CD14-positive monocyte (primary cell): ENCODE data around the gene KLK15. TPM values are rescaled to one million over a fixed set of nuclear protein-coding genes. Genes with fewer than 3 reads are reported as not detected.

Source experiments
- DNase-seq, 3 donors: peaks; one replicate each; pipeline ENCODE4 v3.0.0-alpha.2; 2011 to 2022
- H2AFZ ChIP-seq: 2 replicates; pipeline ENCODE4 v1.6.0; 2012; ENCODE audit warnings: mild to moderate bottlenecking, low read depth, low read length, inconsistent platforms; ENCODE audit not compliant: insufficient read depth, poor library complexity, severe bottlenecking
- H3K27ac ChIP-seq, 2 donors: 1 replicate in 1 of 2; 2 replicates in 1 of 2; pipeline ENCODE4 v1.5.1; 2012 to 2013; ENCODE audit warnings: low read length in 2 of 2, control low read depth in 1 of 2, inconsistent platforms in 1 of 2, low read depth in 1 of 2, mild to moderate bottlenecking in 1 of 2
- H3K27me3 ChIP-seq, 2 donors: one replicate each; pipeline versions ENCODE4 v1.6.0 to v1.6.1; 2011 to 2013; ENCODE audit warnings: low read length in 2 of 2; ENCODE audit not compliant: control insufficient read depth in 2 of 2, insufficient read depth in 2 of 2
- H3K36me3 ChIP-seq, 2 donors: replicated peaks in 1 of 2; 1 replicate in 1 of 2; 2 replicates in 1 of 2; pipeline versions ENCODE4 v1.5.1 to v1.6.1; 2012 to 2013; ENCODE audit warnings: low read length in 2 of 2, control low read depth in 1 of 2, inconsistent platforms in 1 of 2, mild to moderate bottlenecking in 1 of 2; ENCODE audit not compliant: insufficient read depth in 2 of 2, control insufficient read depth in 1 of 2
- H3K4me1 ChIP-seq, 2 donors: 1 replicate in 1 of 2; 2 replicates in 1 of 2; pipeline versions ENCODE4 v1.5.1 to v1.6.1; 2012 to 2013; ENCODE audit warnings: low read length in 2 of 2, control low read depth in 1 of 2, inconsistent platforms in 1 of 2, mild to moderate bottlenecking in 1 of 2, moderate library complexity in 1 of 2; ENCODE audit not compliant: insufficient read depth in 2 of 2, control insufficient read depth in 1 of 2
- H3K4me2 ChIP-seq: replicated peaks from 2 replicates; pipeline ENCODE3; 2012; ENCODE audit warnings: low read length, moderate library complexity, mild to moderate bottlenecking; ENCODE audit not compliant: poor library complexity, severe bottlenecking; ENCODE audit errors: extremely low read depth
- H3K4me3 ChIP-seq, 3 experiments: fragments of 200-600 bp in 1 of 3; sonication (generic) in 1 of 3; replicated peaks in 1 of 3; 1 replicate in 2 of 3; 2 replicates in 1 of 3; pipeline ENCODE4 v1.5.1; 2011 to 2013; ENCODE audit warnings: low read length in 3 of 3, mild to moderate bottlenecking in 3 of 3, control low read depth in 2 of 3, low read depth in 2 of 3, inconsistent platforms in 1 of 3, moderate library complexity in 1 of 3
- H3K79me2 ChIP-seq: 2 replicates; pipeline ENCODE4 v1.6.0; 2012; ENCODE audit warnings: mild to moderate bottlenecking, control low read depth, inconsistent platforms, low read length, moderate library complexity; ENCODE audit not compliant: insufficient read depth
- H3K9ac ChIP-seq: 2 replicates; pipeline ENCODE4 v1.6.0; 2017; ENCODE audit warnings: low read length, mild to moderate bottlenecking; ENCODE audit not compliant: insufficient read depth, poor library complexity, severe bottlenecking
- H3K9me3 ChIP-seq, 2 donors: replicated peaks in 1 of 2; 1 replicate in 1 of 2; 2 replicates in 1 of 2; pipeline versions ENCODE4 v1.5.1 to v1.6.1; 2012 to 2013; ENCODE audit warnings: low read length in 2 of 2, control low read depth in 1 of 2; ENCODE audit not compliant: control insufficient read depth in 1 of 2, insufficient read depth in 1 of 2
- H4K20me1 ChIP-seq: 2 replicates; pipeline ENCODE4 v1.6.0; 2012; ENCODE audit warnings: mild to moderate bottlenecking, low read length, control low read depth, moderate library complexity; ENCODE audit not compliant: insufficient read depth
- H3K27ac Mint-ChIP-seq, 7 donors: one replicate each; pipeline ENCODE4 v1.8.0; 2020; ENCODE audit warnings: mild to moderate bottlenecking in 7 of 7, mixed read lengths in 7 of 7, moderate library complexity in 6 of 7, inconsistent platforms in 2 of 7
- H3K27me3 Mint-ChIP-seq, 3 donors: one replicate each; pipeline ENCODE4 v1.8.0; 2021 to 2022; ENCODE audit warnings: low read depth in 3 of 3, mild to moderate bottlenecking in 3 of 3, mixed read lengths in 3 of 3, moderate library complexity in 3 of 3, inconsistent platforms in 1 of 3
- H3K36me3 Mint-ChIP-seq, 2 donors: one replicate each; pipeline ENCODE4 v1.8.0; 2020; ENCODE audit warnings: mixed read lengths in 2 of 2, inconsistent platforms in 1 of 2, mild to moderate bottlenecking in 1 of 2
- H3K4me1 Mint-ChIP-seq: one replicate; pipeline ENCODE4 v1.8.0; 2020; ENCODE audit warnings: mild to moderate bottlenecking, mixed read lengths
- H3K4me3 Mint-ChIP-seq, 2 donors: one replicate each; pipeline ENCODE4 v1.8.0; 2020; ENCODE audit warnings: mild to moderate bottlenecking in 2 of 2, mixed read lengths in 2 of 2, moderate library complexity in 1 of 2
- H3K9me3 Mint-ChIP-seq, 7 donors: one replicate each; pipeline ENCODE4 v1.8.0; 2020 to 2022; ENCODE audit warnings: mixed read lengths in 7 of 7, mild to moderate bottlenecking in 6 of 7, moderate library complexity in 6 of 7, inconsistent platforms in 2 of 7
- WGBS: methylation state at CpG from one replicate; pipeline ENCODE4 v1.1.5; 2013; ENCODE audit warnings: missing lambda C conversion rate; ENCODE audit not compliant: insufficient coverage; 5-methylcytosine and 5-hydroxymethylcytosine counted together
- intact Hi-C, 2 donors: fragments of 100-400 bp; cut with micrococcal nuclease; formaldehyde crosslinking; loops; one replicate each; pipeline versions ENCODE4 v1.15.0 to v1.15.1; 2023
- polyA plus RNA-seq, 3 donors: library from polyadenylated mRNA; depleted of rRNA in 1 of 3; unstranded in 2 of 3; stranded (reverse) in 1 of 3; fragments of 300-500 nt in 2 of 3; fragments of >200 nt in 1 of 3; fragmentation: Illumina TruSeq in 2 of 3; gene quantifications; 1 replicate in 2 of 3; 2 replicates in 1 of 3; pipeline ENCODE4 v1.2.3, GENCODE V29; 2012 to 2021
- TF ChIP-seq, protein P1 (sequence below): fragments of 200-600 bp; IDR thresholded peaks from one replicate; pipeline ENCODE4 v1.8.0; 2022; ENCODE audit warnings: antibody characterized with exemption, mild to moderate bottlenecking

The KLK15 gene
- polyA plus RNA-seq, 3 donors = not detected

DNA sequence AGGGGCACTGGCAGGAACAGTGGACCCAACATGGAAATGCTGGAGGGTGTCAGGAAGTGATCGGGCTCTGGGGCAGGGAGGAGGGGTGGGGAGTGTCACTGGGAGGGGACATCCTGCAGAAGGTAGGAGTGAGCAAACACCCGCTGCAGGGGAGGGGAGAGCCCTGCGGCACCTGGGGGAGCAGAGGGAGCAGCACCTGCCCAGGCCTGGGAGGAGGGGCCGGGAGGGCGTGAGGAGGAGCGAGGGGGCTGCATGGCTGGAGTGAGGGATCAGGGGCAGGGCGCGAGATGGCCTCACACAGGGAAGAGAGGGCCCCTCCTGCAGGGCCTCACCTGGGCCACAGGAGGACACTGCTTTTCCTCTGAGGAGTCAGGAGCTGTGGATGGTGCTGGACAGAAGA is 44.0 kb upstream of the KLK15 start:
- H3K4me3 Mint-ChIP-seq = no peak overlapping the region
- WGBS = 37% methylated on average over 8 of the region's 8 CpGs
- H3K9me3 ChIP-seq = no peaks in the 10 kb centered on the region
- peaks cover 0 to 1% (median 0%) of the 10 kb centered on the region in 7 donors for H3K9me3 Mint-ChIP-seq
- intact Hi-C loops = no loop called here
- H3K9ac ChIP-seq = no peak overlapping the region
- no peaks in the 10 kb centered on the region for H3K27me3 ChIP-seq
- H4K20me1 ChIP-seq = no peaks in the 10 kb centered on the region
- no peak overlapping the region for H2AFZ ChIP-seq
- no peaks in the 10 kb centered on the region for H3K4me1 ChIP-seq
- no peak overlapping the region for H3K27ac ChIP-seq
- H3K36me3 ChIP-seq = no peaks in the 10 kb centered on the region
- H3K79me2 ChIP-seq = no peaks in the 10 kb centered on the region
- peaks cover 3 to 16% (median 11%) of the 10 kb centered on the region in 3 donors for H3K27me3 Mint-ChIP-seq
- no peak overlapping the region for H3K4me3 ChIP-seq
- TF ChIP-seq, protein P1, sequence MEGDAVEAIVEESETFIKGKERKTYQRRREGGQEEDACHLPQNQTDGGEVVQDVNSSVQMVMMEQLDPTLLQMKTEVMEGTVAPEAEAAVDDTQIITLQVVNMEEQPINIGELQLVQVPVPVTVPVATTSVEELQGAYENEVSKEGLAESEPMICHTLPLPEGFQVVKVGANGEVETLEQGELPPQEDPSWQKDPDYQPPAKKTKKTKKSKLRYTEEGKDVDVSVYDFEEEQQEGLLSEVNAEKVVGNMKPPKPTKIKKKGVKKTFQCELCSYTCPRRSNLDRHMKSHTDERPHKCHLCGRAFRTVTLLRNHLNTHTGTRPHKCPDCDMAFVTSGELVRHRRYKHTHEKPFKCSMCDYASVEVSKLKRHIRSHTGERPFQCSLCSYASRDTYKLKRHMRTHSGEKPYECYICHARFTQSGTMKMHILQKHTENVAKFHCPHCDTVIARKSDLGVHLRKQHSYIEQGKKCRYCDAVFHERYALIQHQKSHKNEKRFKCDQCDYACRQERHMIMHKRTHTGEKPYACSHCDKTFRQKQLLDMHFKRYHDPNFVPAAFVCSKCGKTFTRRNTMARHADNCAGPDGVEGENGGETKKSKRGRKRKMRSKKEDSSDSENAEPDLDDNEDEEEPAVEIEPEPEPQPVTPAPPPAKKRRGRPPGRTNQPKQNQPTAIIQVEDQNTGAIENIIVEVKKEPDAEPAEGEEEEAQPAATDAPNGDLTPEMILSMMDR = no peak
- no peak for DNase-seq
- H3K27ac Mint-ChIP-seq = no peak overlapping the region
- H3K4me1 Mint-ChIP-seq = no peaks in the 10 kb centered on the region
- H3K4me2 ChIP-seq = no peak overlapping the region
- H3K36me3 Mint-ChIP-seq = no peaks in the 10 kb centered on the region

DNA sequence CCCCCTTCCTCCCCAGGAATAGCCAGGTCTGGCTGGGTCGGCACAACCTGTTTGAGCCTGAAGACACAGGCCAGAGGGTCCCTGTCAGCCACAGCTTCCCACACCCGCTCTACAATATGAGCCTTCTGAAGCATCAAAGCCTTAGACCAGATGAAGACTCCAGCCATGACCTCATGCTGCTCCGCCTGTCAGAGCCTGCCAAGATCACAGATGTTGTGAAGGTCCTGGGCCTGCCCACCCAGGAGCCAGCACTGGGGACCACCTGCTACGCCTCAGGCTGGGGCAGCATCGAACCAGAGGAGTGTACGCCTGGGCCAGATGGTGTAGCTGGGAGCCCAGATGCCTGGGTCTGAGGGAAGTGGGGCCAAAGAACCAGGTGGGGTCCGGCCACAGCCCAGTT is 43.1 kb upstream of the KLK15 start:
- Histone ChIP-seq H3K27ac (no peak overlapping the region), H3K27me3 (no peaks in the 10 kb centered on the region), H3K79me2 (no peaks in the 10 kb centered on the region), H4K20me1 (no peaks in the 10 kb centered on the region), H3K4me3 (no peak overlapping the region), H2AFZ (no peak overlapping the region), H3K9ac (no peak overlapping the region), H3K9me3 (no peaks in the 10 kb centered on the region), H3K36me3 (no peaks in the 10 kb centered on the region), H3K4me1 (no peaks in the 10 kb centered on the region), H3K4me2 (no peak overlapping the region)
- Mint-ChIP-seq H3K27me3 (peaks cover 4 to 14% (median 9%) of the 10 kb centered on the region in 3 donors), H3K4me1 (no peaks in the 10 kb centered on the region), H3K9me3 (peaks cover 0 to 1% (median 0%) of the 10 kb centered on the region in 7 donors), H3K36me3 (no peaks in the 10 kb centered on the region), H3K27ac (no peak overlapping the region), H3K4me3 (no peak overlapping the region)
- TF ChIP-seq, protein P1 = no peak
- WGBS = 83% methylated on average over 7 of the region's 7 CpGs
- intact Hi-C loops = no loop called here
- DNase-seq = no peak
